HCT116 (cell line): ENCODE measurements around the gene RNF7. TPM values are rescaled to one million over a fixed set of nuclear protein-coding genes. Genes with fewer than 3 reads are reported as not detected.

Experiments
- ATAC-seq: fragments of 200-7000 bp; cut with Tn5 transposase; 2 replicates; pipeline ENCODE4 v1.9.1; 2020; ENCODE audit warnings: mild to moderate bottlenecking, moderate library complexity
- BruUV-seq: library from RNA; stranded (reverse); fragments of 400-500 nt; replicated peaks from 2 replicates; lab custom pipeline; 2021; lab: Mats Ljungman, UMichigan
- CTCF ChIA-PET: fragments of 300-600 bp; sonication (Branson Sonifier 250); formaldehyde crosslinking; loops from one replicate; lab custom pipeline; 2021; ENCODE audit warnings: antibody characterized with exemption; lab: Charles Lee
- POLR2A ChIA-PET: fragments of 300-600, 350-600 bp; sonication (Branson Sonifier 250); formaldehyde crosslinking; loops from one replicate; lab custom pipeline; 2021; ENCODE audit warnings: antibody characterized with exemption; lab: Charles Lee
- RAD21 ChIA-PET, 2 experiments: fragments of 300-600 bp; sonication (Branson Sonifier 250); formaldehyde crosslinking; loops; one replicate each; lab custom pipeline; 2023; ENCODE audit warnings: low total read pairs in 2 of 2; ENCODE audit not compliant: uncharacterized antibody in 2 of 2, unreplicated experiment in 2 of 2, low non-redundant PET in 1 of 2; lab: Charles Lee
- DNase-seq: peaks from one replicate; pipeline ENCODE4 v3.0.0-alpha.2; 2010; ENCODE audit warnings: low read depth, low spot score
- H2AFZ ChIP-seq: fragments of 200-600 bp; shearing (Covaris generic), sonication (generic); 2 replicates; pipeline ENCODE4 v1.6.1; 2017; ENCODE audit warnings: low read depth, mixed run types, mixed read lengths, antibody characterized with exemption, low read length; ENCODE audit not compliant: poor library complexity, severe bottlenecking
- H3K27ac ChIP-seq: 2 replicates; pipeline ENCODE4 v1.5.1; 2012; ENCODE audit warnings: low read depth, low read length
- H3K27me3 ChIP-seq: fragments of 200-600 bp; sonication (generic); 2 replicates; pipeline ENCODE4 v1.6.1; 2016; ENCODE audit warnings: mixed run types, low read length, mixed read lengths; ENCODE audit not compliant: insufficient read depth
- H3K36me3 ChIP-seq, 2 experiments: fragments of 200-500 bp in 1 of 2; fragments of 200-600 bp in 1 of 2; sonication (Bioruptor generic) in 1 of 2; sonication (generic) in 1 of 2; 2 replicates each; pipeline versions ENCODE4 v1.5.1 to v1.6.1; 2014 to 2016; ENCODE audit warnings: low read length in 2 of 2, inconsistent platforms in 1 of 2, mixed read lengths in 1 of 2, mixed run types in 1 of 2; ENCODE audit not compliant: insufficient read depth in 2 of 2, control insufficient read depth in 1 of 2
- H3K4me1 ChIP-seq, 2 experiments: fragments of 200-600 bp in 1 of 2; sonication (generic) in 1 of 2; 2 replicates each; pipeline versions ENCODE4 v1.5.1 to v1.6.1; 2012 to 2017; ENCODE audit warnings: low read length in 2 of 2, inconsistent platforms in 1 of 2, mild to moderate bottlenecking in 1 of 2, mixed read lengths in 1 of 2, mixed run types in 1 of 2, moderate library complexity in 1 of 2; ENCODE audit not compliant: insufficient read depth in 2 of 2, control insufficient read depth in 1 of 2
- H3K4me2 ChIP-seq: fragments of 200-600 bp; sonication (generic); 2 replicates; pipeline ENCODE4 v1.6.1; 2017; ENCODE audit warnings: mixed run types, low read length, mixed read lengths
- H3K4me3 ChIP-seq, 2 experiments: fragments of 200-600 bp in 1 of 2; sonication (generic) in 1 of 2; replicated peaks in 1 of 2; 2 replicates each; pipeline ENCODE4 v1.5.1; 2011 to 2016; ENCODE audit warnings: low read length in 2 of 2, control low read depth in 1 of 2, low read depth in 1 of 2, mild to moderate bottlenecking in 1 of 2, mixed read lengths in 1 of 2, mixed run types in 1 of 2
- H3K79me2 ChIP-seq: fragments of 200-600 bp; sonication (generic); 2 replicates; pipeline ENCODE4 v1.6.1; 2017; ENCODE audit warnings: mild to moderate bottlenecking, mixed run types, low read length, moderate library complexity, mixed read lengths; ENCODE audit not compliant: insufficient read depth
- H3K9ac ChIP-seq: fragments of 200-600 bp; sonication (generic); 2 replicates; pipeline ENCODE4 v1.6.1; 2016; ENCODE audit warnings: low read length, mixed read lengths
- H3K9me2 ChIP-seq: fragments of 200-600 bp; sonication (generic), shearing (Covaris generic); 2 replicates; pipeline ENCODE4 v1.6.1; 2017; ENCODE audit warnings: mixed run types, mild to moderate bottlenecking, moderate library complexity; ENCODE audit not compliant: insufficient read depth
- H3K9me3 ChIP-seq, 2 experiments: fragments of 200-500 bp in 1 of 2; fragments of 200-600 bp in 1 of 2; sonication (Bioruptor generic) in 1 of 2; sonication (generic) in 1 of 2; 2 replicates each; pipeline ENCODE4 v1.6.1; 2014 to 2017; ENCODE audit warnings: low read length in 2 of 2, mixed read lengths in 2 of 2, inconsistent platforms in 1 of 2, low read depth in 1 of 2, mild to moderate bottlenecking in 1 of 2, mixed run types in 1 of 2, moderate library complexity in 1 of 2; ENCODE audit not compliant: control insufficient read depth in 1 of 2, insufficient read depth in 1 of 2
- H4K20me1 ChIP-seq: fragments of 200-600 bp; sonication (generic), shearing (Covaris generic); 2 replicates; pipeline ENCODE4 v1.6.1; 2017; ENCODE audit warnings: mixed run types, mild to moderate bottlenecking, moderate library complexity; ENCODE audit not compliant: insufficient read depth
- ATF3 ChIP-seq: IDR thresholded peaks from 2 replicates; pipeline ENCODE4 v1.6.1; 2012
- CBX3 ChIP-seq: IDR thresholded peaks from 2 replicates; pipeline ENCODE4 v1.6.1; 2012; ENCODE audit warnings: low read depth
- CTCF ChIP-seq, 3 experiments: fragments of 200-600 bp in 1 of 3; sonication (generic) in 1 of 3; IDR thresholded peaks in 2 of 3; conservative IDR thresholded peaks in 1 of 3; 2 replicates each; pipeline ENCODE4 v1.5.1; 2012 to 2017; ENCODE audit warnings: low read depth in 2 of 3, low read length in 2 of 3, antibody characterized with exemption in 1 of 3, borderline replicate concordance in 1 of 3, control low read depth in 1 of 3, mild to moderate bottlenecking in 1 of 3, mixed read lengths in 1 of 3, mixed run types in 1 of 3, moderate library complexity in 1 of 3; ENCODE audit not compliant: insufficient read depth in 1 of 3
- EGR1 ChIP-seq: IDR thresholded peaks from 2 replicates; pipeline ENCODE4 v1.6.1; 2012; ENCODE audit warnings: low read depth
- EZH2 ChIP-seq: fragments of 200-600 bp; sonication (generic); IDR thresholded peaks from 2 replicates; pipeline ENCODE4 v1.6.1; 2017; ENCODE audit warnings: antibody characterized with exemption, mixed run types
- EZH2phosphoT487 ChIP-seq: fragments of 200-600 bp; IDR thresholded peaks from 2 replicates; pipeline ENCODE4 v1.6.1; 2018; ENCODE audit warnings: antibody characterized with exemption, borderline replicate concordance
- FOSL1 ChIP-seq: IDR thresholded peaks from 2 replicates; pipeline ENCODE4 v1.6.1; 2012; ENCODE audit warnings: low read depth
- JUND ChIP-seq: IDR thresholded peaks from 2 replicates; pipeline ENCODE4 v1.6.1; 2012
- MAX ChIP-seq: IDR thresholded peaks from 2 replicates; pipeline ENCODE4 v1.6.1; 2012
- POLR2AphosphoS5 ChIP-seq: IDR thresholded peaks from 2 replicates; pipeline ENCODE4 v1.6.1; 2011; ENCODE audit warnings: mild to moderate bottlenecking, low read depth, low read length, moderate library complexity
- RAD21 ChIP-seq: IDR thresholded peaks from 2 replicates; pipeline ENCODE4 v1.6.1; 2012; ENCODE audit warnings: low read depth, mild to moderate bottlenecking
- REST ChIP-seq: IDR thresholded peaks from 2 replicates; pipeline ENCODE4 v1.6.1; 2012; ENCODE audit warnings: low read depth
- SIN3A ChIP-seq: IDR thresholded peaks from 2 replicates; pipeline ENCODE4 v1.6.1; 2012; ENCODE audit warnings: low read depth
- SP1 ChIP-seq: IDR thresholded peaks from 2 replicates; pipeline ENCODE4 v1.6.1; 2012; ENCODE audit warnings: low read depth
- SRF ChIP-seq: IDR thresholded peaks from 2 replicates; pipeline ENCODE4 v1.6.1; 2012; ENCODE audit warnings: low read depth
- TCF7L2 ChIP-seq: IDR thresholded peaks from 2 replicates; pipeline ENCODE4 v1.7.0; 2011; ENCODE audit warnings: borderline replicate concordance, inconsistent platforms; ENCODE audit not compliant: insufficient read depth, insufficient read length; ENCODE audit errors: extremely low read depth
- ZBTB33 ChIP-seq: IDR thresholded peaks from 2 replicates; pipeline ENCODE4 v1.6.1; 2011; ENCODE audit warnings: mild to moderate bottlenecking, low read length, moderate library complexity; ENCODE audit not compliant: insufficient replicate concordance; ENCODE audit errors: extremely low read depth
- ZNF274 ChIP-seq: fragments of 200-500 bp; sonication (Bioruptor generic); IDR thresholded peaks from 2 replicates; pipeline ENCODE4 v1.6.1; 2014; ENCODE audit warnings: mild to moderate bottlenecking, low read depth, low read length, inconsistent platforms
- intact Hi-C: fragments of 100-400 bp; cut with micrococcal nuclease; formaldehyde crosslinking; loops from 2 replicates; pipeline ENCODE4 v1.10.0; 2022
- total RNA-seq: library from RNA; stranded (reverse); gene quantifications from one replicate; pipeline ENCODE4 v1.2.1, GENCODE V29; 2021; ENCODE audit not compliant: unreplicated experiment

The RNF7 gene
- total RNA-seq, 1 experiment from 2014 or later = 82.3 TPM

- DNase-seq (no peak), ATAC-seq (no peak)
- peaks cover 5% of the 10 kb centered on the region; the same call in 1 of the 2 replicates for H4K20me1 ChIP-seq
- no peak overlapping the region for H3K9ac ChIP-seq
- ChIA-PET POLR2A (no interaction called here), CTCF (no interaction called here), RAD21 (no interaction called here)
- no peak overlapping the region for H3K27ac ChIP-seq
- no peaks in the 10 kb centered on the region for H3K27me3 ChIP-seq
- TF ChIP-seq TCF7L2 = no peak
- no peak for TF ChIP-seq JUND
- TF ChIP-seq FOSL1 = no peak
- TF ChIP-seq CBX3 = no peak
- no peak for TF ChIP-seq POLR2AphosphoS5
- TF ChIP-seq SP1 = no peak
- TF ChIP-seq ATF3 = no peak
- TF ChIP-seq SRF = no peak
- no peak for TF ChIP-seq REST
- no peak for TF ChIP-seq MAX
- no peak for TF ChIP-seq EGR1
- no peak for TF ChIP-seq EZH2
- no peak for TF ChIP-seq ZBTB33
- no peak for TF ChIP-seq RAD21
- TF ChIP-seq CTCF (IDR thresholded peaks at IDR 0.05 in 2 of 3, conservative IDR thresholded peaks at IDR 0.05 in 1 of 3; ENCODE audit: borderline replicate concordance in 1 of 3, insufficient read depth in 1 of 3, low read depth in 2 of 3, low read length in 2 of 3) = no peak
- TF ChIP-seq EZH2phosphoT487 = no peak
- no peak for TF ChIP-seq ZNF274
- no peak for TF ChIP-seq SIN3A
- H3K79me2 ChIP-seq = peaks cover 47% of the 10 kb centered on the region
- no peak overlapping the region for H3K4me3 ChIP-seq
- peaks cover 23 to 27% of the 10 kb centered on the region in 2 experiments for H3K36me3 ChIP-seq
- no peaks in the 10 kb centered on the region for H3K4me1 ChIP-seq
- no peaks in the 10 kb centered on the region for H3K9me3 ChIP-seq
- BruUV-seq = no TSS peak
- intact Hi-C loops = no loop called here
- no peak overlapping the region for H2AFZ ChIP-seq
- H3K9me2 ChIP-seq = no peaks in the 10 kb centered on the region
- H3K4me2 ChIP-seq = no peak overlapping the region
Measured at GRCh38 chr3:141746962-141747361, 8.9 kb downstream of the RNF7 start.
